Esophagus muscularis mucosa (tissue), 4 donors: ENCODE data around the gene S100A8. TPM values are rescaled to one million over a fixed set of nuclear protein-coding genes. Genes with fewer than 3 reads are reported as not detected.

ENCODE experiments used
- DNase-seq: peaks from one replicate; pipeline ENCODE4 v3.0.0-alpha.2; 2017; ENCODE audit errors: extremely low spot score
- H3K27ac ChIP-seq, 4 donors: fragments of 200-600 bp; sonication (generic); replicated peaks in 1 of 4; 1 replicate in 3 of 4; 2 replicates in 1 of 4; pipeline ENCODE4 v1.5.1; 2016 to 2019; ENCODE audit warnings: mild to moderate bottlenecking in 1 of 4
- H3K27me3 ChIP-seq, 4 donors: fragments of 200-600 bp; sonication (generic); one replicate each; pipeline versions ENCODE4 v1.5.1 to v1.6.0; 2016 to 2019
- H3K36me3 ChIP-seq, 4 donors: fragments of 200-600 bp; sonication (generic); one replicate each; pipeline ENCODE4 v1.5.1; 2016 to 2019
- H3K4me1 ChIP-seq, 4 donors: fragments of 200-600 bp; sonication (generic); one replicate each; pipeline ENCODE4 v1.5.1; 2016 to 2019
- H3K4me3 ChIP-seq, 4 donors: fragments of 200-600 bp; sonication (generic); 1 replicate in 2 of 4; 2 replicates in 2 of 4; pipeline ENCODE4 v1.5.1; 2016 to 2019; ENCODE audit warnings: mild to moderate bottlenecking in 4 of 4, moderate library complexity in 1 of 4
- H3K9me3 ChIP-seq, 4 donors: fragments of 200-600 bp; sonication (generic); 1 replicate in 3 of 4; 2 replicates in 1 of 4; pipeline ENCODE4 v1.5.1; 2016 to 2019
- EP300 ChIP-seq: sonication (generic); formaldehyde crosslinking; IDR thresholded peaks from one replicate; pipeline ENCODE4 v1.6.1; 2017; ENCODE audit warnings: antibody characterized with exemption
- POLR2A ChIP-seq: fragments of 450-650 bp; IDR thresholded peaks from one replicate; pipeline ENCODE4 v1.6.1; 2017; ENCODE audit warnings: antibody characterized with exemption, moderate library complexity, mild to moderate bottlenecking, low read depth
- POLR2AphosphoS5 ChIP-seq, 2 donors: sonication (generic); formaldehyde crosslinking; IDR thresholded peaks; one replicate each; pipeline ENCODE4 v1.6.1; 2017; ENCODE audit warnings: antibody characterized with exemption in 2 of 2
- WGBS: methylation state at CpG from one replicate; pipeline ENCODE4 v1.1.5; 2018; 5-methylcytosine and 5-hydroxymethylcytosine counted together
- intact Hi-C: fragments of 100-400 bp; cut with DNase I; formaldehyde crosslinking; loops from one replicate; pipeline ENCODE4 v1.15.1; 2023
- total RNA-seq, 4 donors: library from RNA; depleted of rRNA; stranded (reverse); fragments of >200 nt; gene quantifications; one replicate each; pipeline versions ENCODE4 v1.1.0 to v1.2.1, GENCODE V29; 2016
- TF ChIP-seq, protein P1 (sequence below), 3 experiments: fragments of 200-600 bp in 2 of 3; fragments of 450-650 bp in 1 of 3; sonication (generic) in 2 of 3; IDR thresholded peaks; one replicate each; pipeline ENCODE4 v1.5.1; 2017 to 2019; ENCODE audit warnings: antibody characterized with exemption in 3 of 3, mild to moderate bottlenecking in 2 of 3, moderate library complexity in 1 of 3

S100A8 gene
- total RNA-seq, 4 donors from 2014 or later: 9.9 to 155 (median 12.0) TPM

DNA sequence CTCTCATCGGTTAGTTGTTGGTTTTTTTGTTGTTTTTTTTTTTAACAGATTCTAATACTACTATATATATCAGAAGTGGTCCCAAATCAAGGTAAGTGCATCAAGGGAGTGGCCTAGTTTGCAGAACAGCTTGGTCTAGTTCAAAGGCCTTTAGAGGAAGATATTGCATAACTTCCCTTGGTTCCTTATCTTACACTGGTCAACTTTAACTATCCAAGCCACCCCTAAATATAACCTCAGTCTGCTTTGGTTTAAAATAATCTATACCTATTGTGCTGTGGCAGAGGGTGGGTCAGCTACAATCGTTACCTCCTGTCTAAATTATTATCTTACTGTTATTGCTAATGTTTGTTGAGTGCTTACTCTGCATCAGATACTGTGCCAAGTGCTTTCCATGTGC, 22.4 kb downstream of the S100A8 start:
- no peak for DNase-seq
- Histone ChIP-seq H3K27ac (no peak overlapping the region), H3K4me1 (no peaks in the 10 kb centered on the region), H3K36me3 (no peaks in the 10 kb centered on the region), H3K27me3 (peaks cover 0 to 4% (median 0%) of the 10 kb centered on the region in 4 donors), H3K9me3 (no peaks in the 10 kb centered on the region), H3K4me3 (no peak overlapping the region)
- TF ChIP-seq EP300 (no peak), POLR2AphosphoS5 (IDR thresholded peaks at IDR 0.05) (no peak), POLR2A (no peak)
- TF ChIP-seq, protein P1, sequence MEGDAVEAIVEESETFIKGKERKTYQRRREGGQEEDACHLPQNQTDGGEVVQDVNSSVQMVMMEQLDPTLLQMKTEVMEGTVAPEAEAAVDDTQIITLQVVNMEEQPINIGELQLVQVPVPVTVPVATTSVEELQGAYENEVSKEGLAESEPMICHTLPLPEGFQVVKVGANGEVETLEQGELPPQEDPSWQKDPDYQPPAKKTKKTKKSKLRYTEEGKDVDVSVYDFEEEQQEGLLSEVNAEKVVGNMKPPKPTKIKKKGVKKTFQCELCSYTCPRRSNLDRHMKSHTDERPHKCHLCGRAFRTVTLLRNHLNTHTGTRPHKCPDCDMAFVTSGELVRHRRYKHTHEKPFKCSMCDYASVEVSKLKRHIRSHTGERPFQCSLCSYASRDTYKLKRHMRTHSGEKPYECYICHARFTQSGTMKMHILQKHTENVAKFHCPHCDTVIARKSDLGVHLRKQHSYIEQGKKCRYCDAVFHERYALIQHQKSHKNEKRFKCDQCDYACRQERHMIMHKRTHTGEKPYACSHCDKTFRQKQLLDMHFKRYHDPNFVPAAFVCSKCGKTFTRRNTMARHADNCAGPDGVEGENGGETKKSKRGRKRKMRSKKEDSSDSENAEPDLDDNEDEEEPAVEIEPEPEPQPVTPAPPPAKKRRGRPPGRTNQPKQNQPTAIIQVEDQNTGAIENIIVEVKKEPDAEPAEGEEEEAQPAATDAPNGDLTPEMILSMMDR (IDR thresholded peaks at IDR 0.05): no peak
- 60% methylated on average over 2 of the region's 2 CpGs for WGBS
- intact Hi-C loops: no loop called here

DNA sequence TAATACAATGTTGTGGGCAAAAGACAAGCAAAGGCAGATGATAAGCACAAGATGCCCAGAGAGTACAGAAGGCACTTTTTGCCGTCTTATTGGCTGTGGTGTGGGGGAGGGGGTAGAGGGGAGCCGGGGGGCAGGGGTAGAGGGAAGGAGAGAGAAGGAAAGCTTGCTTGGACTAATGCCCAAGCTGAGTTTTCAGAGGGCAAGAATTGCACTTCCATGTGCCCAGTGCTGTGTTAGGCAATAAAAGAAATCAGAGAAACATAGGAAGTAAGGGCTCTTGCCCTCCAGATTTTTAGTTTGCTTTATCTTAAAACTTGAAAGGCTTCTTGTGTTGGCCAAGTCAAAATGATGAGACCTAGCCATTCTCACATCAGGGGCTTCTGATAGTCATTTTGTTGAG, 23.8 kb downstream of the S100A8 start:
- no peak for TF ChIP-seq EP300
- no peak for TF ChIP-seq POLR2A
- no peak for TF ChIP-seq POLR2AphosphoS5 (IDR thresholded peaks at IDR 0.05)
- TF ChIP-seq, protein P1 (IDR thresholded peaks at IDR 0.05): no peak
- WGBS: 77% methylated on average over 2 of the region's 2 CpGs
- H3K4me1 ChIP-seq: no peaks in the 10 kb centered on the region
- no peak for DNase-seq
- intact Hi-C loops: no loop called here
- no peaks in the 10 kb centered on the region for H3K36me3 ChIP-seq
- H3K4me3 ChIP-seq: no peak overlapping the region
- H3K9me3 ChIP-seq: no peaks in the 10 kb centered on the region
- H3K27me3 ChIP-seq: peaks cover 0 to 4% (median 0%) of the 10 kb centered on the region in 4 donors
- H3K27ac ChIP-seq: no peak overlapping the region

DNA sequence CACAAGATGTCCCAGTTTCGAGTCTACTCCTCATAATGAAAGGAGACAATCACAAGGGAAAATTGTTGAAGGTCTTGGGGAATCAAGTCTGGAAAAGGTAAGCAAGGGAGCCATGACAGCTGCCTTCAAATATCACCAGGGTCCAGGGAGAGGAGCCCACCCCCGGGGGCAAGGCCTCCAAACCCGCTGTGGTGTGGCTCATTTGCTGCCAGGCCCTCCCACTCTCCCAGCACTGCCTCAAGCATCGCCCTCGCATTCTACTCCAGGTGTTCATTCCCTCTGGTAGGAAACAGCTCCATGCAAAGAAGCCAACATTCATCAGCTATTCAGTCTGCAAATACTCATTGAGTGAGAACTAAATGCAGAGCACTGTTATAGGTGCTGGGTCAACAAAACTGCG, 24.6 kb downstream of the S100A8 start:
- intact Hi-C loops: no loop called here
- DNase-seq: no peak

DNA sequence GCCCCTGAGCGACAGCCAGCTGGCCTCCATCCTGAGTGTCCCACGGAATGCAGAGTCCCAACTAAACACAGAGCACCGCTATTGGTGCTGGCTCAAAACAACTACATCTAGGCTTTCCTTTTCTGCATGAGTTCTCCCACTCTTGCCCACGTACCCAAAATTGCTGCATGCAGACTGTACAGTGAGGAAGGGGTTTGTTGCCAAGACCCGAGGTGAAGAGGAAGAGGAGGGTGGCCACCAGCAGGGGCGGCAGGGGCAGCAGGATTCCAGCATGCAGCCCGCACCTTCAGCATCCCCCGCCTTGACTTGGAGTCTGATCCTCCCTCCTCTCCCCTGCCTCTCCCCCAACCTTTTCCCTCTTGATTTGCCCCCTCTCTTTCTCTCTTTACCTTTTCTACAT, 25.2 kb downstream of the S100A8 start:
- no peaks in the 10 kb centered on the region for H3K36me3 ChIP-seq
- no peak overlapping the region for H3K4me3 ChIP-seq
- H3K9me3 ChIP-seq: no peaks in the 10 kb centered on the region
- H3K4me1 ChIP-seq: no peaks in the 10 kb centered on the region
- intact Hi-C loops: no loop called here
- 63% methylated on average over 8 of the region's 8 CpGs for WGBS
- DNase-seq: no peak
- TF ChIP-seq EP300 (no peak), POLR2AphosphoS5 (IDR thresholded peaks at IDR 0.05) (no peak), POLR2A (no peak)
- TF ChIP-seq, protein P1 (IDR thresholded peaks at IDR 0.05): no peak
- H3K27me3 ChIP-seq: peaks cover 0 to 4% (median 0%) of the 10 kb centered on the region in 4 donors
- H3K27ac ChIP-seq: no peak overlapping the region

More for the DNA sequence above, 24.6 kb downstream of the S100A8 start:
- TF ChIP-seq POLR2AphosphoS5 (IDR thresholded peaks at IDR 0.05) (no peak), POLR2A (no peak), EP300 (no peak)
- TF ChIP-seq, protein P1 (IDR thresholded peaks at IDR 0.05): no peak
- Histone ChIP-seq H3K27me3 (peaks cover 0 to 4% (median 0%) of the 10 kb centered on the region in 4 donors), H3K4me1 (no peaks in the 10 kb centered on the region), H3K4me3 (no peak overlapping the region), H3K36me3 (no peaks in the 10 kb centered on the region), H3K27ac (no peak overlapping the region), H3K9me3 (no peaks in the 10 kb centered on the region)
- WGBS: 78% methylated on average over 6 of the region's 6 CpGs
